IMR-90 (cell line): Measurements from ENCODE around the gene ELMO1. TPM values are rescaled to one million over a fixed set of nuclear protein-coding genes. Genes with fewer than 3 reads are reported as not detected.

Experiments used
- ATAC-seq: fragments of 200-7000 bp; cut with Tn5 transposase; 2 replicates; pipeline ENCODE4 v1.9.1; 2020; ENCODE audit warnings: low read depth, mild to moderate bottlenecking, moderate library complexity
- BruUV-seq: library from RNA; stranded (reverse); fragments of 400-500 nt; replicated peaks from 2 replicates; lab custom pipeline; 2021; lab: Mats Ljungman, UMichigan
- CTCF ChIA-PET: fragments of 300-600 bp; formaldehyde crosslinking; extraction: SDS; loops from one replicate; lab custom pipeline; 2021; ENCODE audit warnings: antibody characterized with exemption; lab: Yijun Ruan, JAX
- POLR2A ChIA-PET: fragments of 300-600 bp; sonication (Branson Sonifier 250); formaldehyde crosslinking; loops from one replicate; lab custom pipeline; 2022; ENCODE audit warnings: antibody characterized with exemption; ENCODE audit not compliant: unreplicated experiment; lab: Charles Lee
- DNase-seq: peaks from one replicate; pipeline ENCODE4 v3.0.0; 2013
- H2AFZ ChIP-seq: replicated peaks from 2 replicates; pipeline ENCODE3; 2013; ENCODE audit warnings: low read length, mild to moderate bottlenecking; ENCODE audit not compliant: poor library complexity
- H2AK5ac ChIP-seq: 2 replicates; pipeline ENCODE4 v1.6.1; 2013; ENCODE audit warnings: low read depth, low read length, inconsistent platforms
- H2AK9ac ChIP-seq: replicated peaks from 2 replicates; pipeline ENCODE3; 2013; ENCODE audit warnings: mild to moderate bottlenecking, low read depth, low read length, moderate library complexity; ENCODE audit not compliant: poor library complexity
- H2BK120ac ChIP-seq: 2 replicates; pipeline ENCODE4 v1.6.1; 2013; ENCODE audit warnings: low read depth, low read length, inconsistent platforms
- H2BK15ac ChIP-seq: 3 replicates; pipeline ENCODE4 v1.6.1; 2013; ENCODE audit warnings: low read depth, low read length, inconsistent platforms
- H2BK20ac ChIP-seq: 2 replicates; pipeline ENCODE4 v1.6.1; 2013; ENCODE audit warnings: low read depth, mild to moderate bottlenecking, inconsistent platforms, low read length, moderate library complexity
- H2BK5ac ChIP-seq: 2 replicates; pipeline ENCODE4 v1.6.1; 2013; ENCODE audit warnings: mild to moderate bottlenecking, low read depth, low read length, inconsistent platforms; ENCODE audit not compliant: poor library complexity, severe bottlenecking
- H3K14ac ChIP-seq: replicated peaks from 2 replicates; pipeline ENCODE4 v1.6.1; 2013; ENCODE audit warnings: low read depth, low read length, inconsistent platforms
- H3K18ac ChIP-seq: 2 replicates; pipeline ENCODE4 v1.6.1; 2013; ENCODE audit warnings: low read depth, low read length, control low read depth
- H3K23ac ChIP-seq: 2 replicates; pipeline ENCODE4 v1.6.1; 2013; ENCODE audit warnings: low read depth, low read length, inconsistent platforms
- H3K27ac ChIP-seq: 2 replicates; pipeline ENCODE4 v1.5.1; 2013; ENCODE audit warnings: mild to moderate bottlenecking, control low read depth, low read length; ENCODE audit not compliant: insufficient read depth
- H3K27me3 ChIP-seq: 2 replicates; pipeline ENCODE4 v1.6.1; 2013; ENCODE audit warnings: low read length; ENCODE audit not compliant: control insufficient read depth, insufficient read depth
- H3K36me3 ChIP-seq: 2 replicates; pipeline ENCODE4 v1.6.1; 2013; ENCODE audit warnings: low read length, mixed read lengths; ENCODE audit not compliant: control insufficient read depth, insufficient read depth
- H3K4ac ChIP-seq: 2 replicates; pipeline ENCODE4 v1.6.1; 2013; ENCODE audit warnings: low read depth, low read length, inconsistent platforms
- H3K4me1 ChIP-seq: 2 replicates; pipeline ENCODE4 v1.6.1; 2013; ENCODE audit warnings: low read length, mixed read lengths; ENCODE audit not compliant: control insufficient read depth, insufficient read depth
- H3K4me2 ChIP-seq: 2 replicates; pipeline ENCODE4 v1.6.1; 2013; ENCODE audit warnings: low read depth, mild to moderate bottlenecking, control low read depth, low read length, moderate library complexity
- H3K4me3 ChIP-seq: 2 replicates; pipeline ENCODE4 v1.5.1; 2013; ENCODE audit warnings: low read depth, mild to moderate bottlenecking, control low read depth, low read length, moderate library complexity; ENCODE audit not compliant: insufficient read depth
- H3K56ac ChIP-seq: 2 replicates; pipeline ENCODE4 v1.6.1; 2013; ENCODE audit warnings: low read length, inconsistent platforms; ENCODE audit not compliant: insufficient read depth; ENCODE audit errors: extremely low read depth
- H3K79me1 ChIP-seq, 2 experiments: 2 replicates each; pipeline ENCODE4 v1.6.1; 2013; ENCODE audit warnings: low read length in 2 of 2, inconsistent platforms in 1 of 2, low read depth in 1 of 2
- H3K9ac ChIP-seq: 2 replicates; pipeline ENCODE4 v1.6.1; 2013; ENCODE audit warnings: low read depth, low read length, control low read depth
- H3K9me1 ChIP-seq: 2 replicates; pipeline ENCODE4 v1.6.1; 2013; ENCODE audit warnings: low read length, inconsistent platforms; ENCODE audit not compliant: insufficient read depth
- H3K9me3 ChIP-seq: 2 replicates; pipeline ENCODE4 v1.6.1; 2013; ENCODE audit warnings: low read length; ENCODE audit not compliant: control insufficient read depth, insufficient read depth
- H4K20me1 ChIP-seq: 2 replicates; pipeline ENCODE4 v1.6.1; 2013; ENCODE audit warnings: low read length, inconsistent platforms; ENCODE audit not compliant: insufficient read depth
- H4K5ac ChIP-seq: 2 replicates; pipeline ENCODE4 v1.6.1; 2013; ENCODE audit warnings: mild to moderate bottlenecking, low read depth, low read length, control low read depth
- H4K8ac ChIP-seq, 2 experiments: 2 replicates each; pipeline ENCODE4 v1.6.1; 2013; ENCODE audit warnings: low read depth in 2 of 2, low read length in 2 of 2, control low read depth in 1 of 2, inconsistent platforms in 1 of 2
- H4K91ac ChIP-seq: 2 replicates; pipeline ENCODE4 v1.6.1; 2013; ENCODE audit warnings: low read depth, low read length, inconsistent platforms; ENCODE audit not compliant: insufficient read depth
- NFE2L2 ChIP-seq: fragments of 150-350 bp; IDR thresholded peaks from 2 replicates; pipeline ENCODE4 v1.6.1; 2016; ENCODE audit warnings: low read depth, mild to moderate bottlenecking, low read length
- SMC3 ChIP-seq: fragments of 150-350 bp; IDR thresholded peaks from 2 replicates; pipeline ENCODE4 v1.6.1; 2016; ENCODE audit warnings: low read depth, mild to moderate bottlenecking, antibody characterized with exemption, low read length, moderate library complexity
- WGBS, 2 experiments: methylation state at CpG; one replicate each; pipeline versions ENCODE4 v1.1.5 to v1.1.7; 2013; ENCODE audit warnings: missing lambda C conversion rate in 2 of 2; ENCODE audit not compliant: insufficient read length in 1 of 2; ENCODE audit errors: extremely low coverage in 2 of 2; 5-methylcytosine and 5-hydroxymethylcytosine counted together
- dilution Hi-C: fragments of 300-500 bp; cut with HindIII; formaldehyde crosslinking; loops from one replicate; pipeline ENCODE4 v1.14.3; 2018; ENCODE audit warnings: low sequenced_read_pairs; ENCODE audit not compliant: unreplicated experiment
- in situ Hi-C: fragments of 300-500 bp; cut with MboI; formaldehyde crosslinking; loops from 3 replicates; pipeline ENCODE4 v1.14.3; 2019; ENCODE audit warnings: low sequenced_read_pairs, inconsistent platforms, mixed read lengths
- intact Hi-C: fragments of 100-400 bp; cut with micrococcal nuclease; formaldehyde crosslinking; loops from 2 replicates; pipeline ENCODE4 v1.10.0; 2022
- polyA plus RNA-seq, 3 experiments: library from polyadenylated mRNA; depleted of rRNA; stranded (reverse); fragments of >200 nt; gene quantifications; 2 replicates each; pipeline ENCODE4 v1.2.3, GENCODE V29; 2012; ENCODE audit warnings: low replicate concordance in 1 of 3
- total RNA-seq: library from RNA; depleted of rRNA; stranded (reverse); fragments of >200 nt; gene quantifications from 2 replicates; pipeline ENCODE4 v1.2.3, GENCODE V29; 2012

The ELMO1 gene
- total and polyA plus RNA-seq, 2 of the 4 experiments (the other 2 are of a cell fraction): 0.03 TPM; not detected in 1

GRCh38 chr7:37047260-37047659, 401.4 kb downstream of the ELMO1 start:
- in situ Hi-C loops: no loop called here
- no peak overlapping the region for H2BK15ac ChIP-seq
- H2BK120ac ChIP-seq: no peak overlapping the region
- no peak overlapping the region for H3K4me3 ChIP-seq
- no peaks in the 10 kb centered on the region for H3K4me1 ChIP-seq
- no peak overlapping the region for H2AK9ac ChIP-seq
- no peaks in the 10 kb centered on the region for H3K79me1 ChIP-seq
- no peak for ATAC-seq
- H3K23ac ChIP-seq: no peak overlapping the region
- no peak overlapping the region for H4K91ac ChIP-seq
- no peak overlapping the region for H3K56ac ChIP-seq
- no peak overlapping the region for H2AFZ ChIP-seq
- no peak overlapping the region for H4K8ac ChIP-seq
- no peak overlapping the region for H2BK20ac ChIP-seq
- no peak overlapping the region for H2BK5ac ChIP-seq
- TF ChIP-seq SMC3 (no peak), NFE2L2 (no peak)
- no peaks in the 10 kb centered on the region for H3K9me1 ChIP-seq
- H3K4ac ChIP-seq: no peak overlapping the region
- H3K27ac ChIP-seq: no peak overlapping the region
- no peak overlapping the region for H3K9ac ChIP-seq
- no peaks in the 10 kb centered on the region for H4K20me1 ChIP-seq
- ChIA-PET CTCF (interaction anchor here (0.9 kb wide), 1 partner anchor 20 kb away, joined by 3 read pairs; no protein-coding TSS in a partner anchor), POLR2A (no interaction called here)
- no peak overlapping the region for H3K14ac ChIP-seq
- no peaks in the 10 kb centered on the region for H3K9me3 ChIP-seq
- no peaks in the 10 kb centered on the region for H3K36me3 ChIP-seq
- WGBS, 2 experiments: no CpG with 5 or more reads among the region's 6 CpGs
- H3K4me2 ChIP-seq: no peak overlapping the region
- H2AK5ac ChIP-seq: no peak overlapping the region
- no peak for DNase-seq
- dilution Hi-C loops: no loop called here
- no peak overlapping the region for H3K18ac ChIP-seq
- intact Hi-C loops: no loop called here
- BruUV-seq: no TSS peak
- H3K27me3 ChIP-seq: peaks cover 2% of the 10 kb centered on the region; the same call in 1 of the 2 replicates
- H4K5ac ChIP-seq: no peak overlapping the region
